ENCODE data around the gene COPS7B. TPM values are rescaled to one million over a fixed set of nuclear protein-coding genes. Genes with fewer than 3 reads are reported as not detected.

The COPS7B gene
- total RNA-seq, 1 experiment from 2014 or later, result 57.1 TPM

GRCh38 chr2:231854616-231855125 lies 68.4 kb downstream of the COPS7B start:
- Mint-ChIP-seq H3K9me3 (peaks cover 13% of the 10 kb centered on the region), H3K4me1 (no peaks in the 10 kb centered on the region), H3K27ac (no peak overlapping the region; the same call in 1 of the 2 replicates), H3K4me3 (no peak overlapping the region), H3K36me3 (no peaks in the 10 kb centered on the region), H3K27me3 (ENCODE audit: low read depth) (peaks cover 14% of the 10 kb centered on the region)
- DNase-seq (ENCODE audit: low spot score) (no peak), ATAC-seq (no peak)
- ChIA-PET POLR2A (no interaction called here), CTCF (interaction anchor here (0.6 to 2.6 kb wide), 2 partner anchors 46 to 443 kb away, joined by 4 to 9 read pairs; no protein-coding TSS in a partner anchor)
- no peak for TF ChIP-seq FOXJ3 (CRISPR knock-in tag; IDR thresholded peaks at IDR 0.05; ENCODE audit: borderline replicate concordance)
- TF ChIP-seq SMAD3 (CRISPR knock-in tag; IDR thresholded peaks at IDR 0.05; ENCODE audit: borderline replicate concordance), result no peak
- no peak for TF ChIP-seq GABPB1 (CRISPR knock-in tag; IDR thresholded peaks at IDR 0.05)
- TF ChIP-seq CREM (CRISPR knock-in tag; IDR thresholded peaks at IDR 0.05), result no peak
- no peak for TF ChIP-seq NR3C1 (CRISPR knock-in tag; conservative IDR thresholded peaks at IDR 0.05; ENCODE audit: low read depth)
- TF ChIP-seq AR (CRISPR knock-in tag; IDR thresholded peaks at IDR 0.05), result no peak

- H3K36me3 Mint-ChIP-seq, result no peaks in the 10 kb centered on the region
- ChIA-PET CTCF (no interaction called here), POLR2A (no interaction called here)
- H3K4me1 Mint-ChIP-seq, result no peaks in the 10 kb centered on the region
- DNase-seq (ENCODE audit: low spot score), result no peak
- no peak for ATAC-seq
- no peak overlapping the region for H3K27ac Mint-ChIP-seq
- H3K27me3 Mint-ChIP-seq (ENCODE audit: low read depth), result no peaks in the 10 kb centered on the region
- H3K4me3 Mint-ChIP-seq, result no peak overlapping the region
- peaks cover 2% of the 10 kb centered on the region; the same call in 1 of the 2 replicates for H3K9me3 Mint-ChIP-seq
- TF ChIP-seq SOX15 (CRISPR knock-in tag; IDR thresholded peaks at IDR 0.05) (no peak), JAZF1 (CRISPR knock-in tag; IDR thresholded peaks at IDR 0.05) (no peak), ATF2 (CRISPR knock-in tag; IDR thresholded peaks at IDR 0.05; ENCODE audit: borderline replicate concordance, low read depth) (no peak), ZNF121 (CRISPR knock-in tag; IDR thresholded peaks at IDR 0.05) (no peak), ZNF512 (CRISPR knock-in tag; IDR thresholded peaks at IDR 0.05; ENCODE audit: borderline replicate concordance) (no peak), ZNF263 (CRISPR knock-in tag; IDR thresholded peaks at IDR 0.05; ENCODE audit: low read depth) (no peak), RELA (CRISPR knock-in tag; IDR thresholded peaks at IDR 0.05; ENCODE audit: borderline replicate concordance) (no peak), NR2C2 (CRISPR knock-in tag; IDR thresholded peaks at IDR 0.05) (no peak), ZNF232 (CRISPR knock-in tag; IDR thresholded peaks at IDR 0.05) (no peak), ETV6 (CRISPR knock-in tag; IDR thresholded peaks at IDR 0.05) (no peak), ZSCAN18 (CRISPR knock-in tag; IDR thresholded peaks at IDR 0.05) (no peak), SMAD4 (CRISPR knock-in tag; IDR thresholded peaks at IDR 0.05) (no peak), MYBL2 (CRISPR knock-in tag; IDR thresholded peaks at IDR 0.05) (no peak), HMGA2 (CRISPR knock-in tag; IDR thresholded peaks at IDR 0.05) (no peak)
Observed at GRCh38 chr2:231856959-231857358, 70.7 kb downstream of the COPS7B start.

Other genes starting within 250 kb of the COPS7B start
- gene TEX44, start 193.6 kb upstream of the COPS7B start, total RNA-seq (2021), result not detected in 3 replicates
- 2,164 to 2,284 TPM (median 2,200 TPM) in 3 replicates for gene PTMA, start 77.9 kb upstream of the COPS7B start, total RNA-seq (2021)
- gene PDE6D, start 5.2 kb upstream of the COPS7B start, total RNA-seq (2021), result 30.2 to 32.8 TPM (median 31.4 TPM) in 3 replicates
- gene NPPC, start 140.0 kb downstream of the COPS7B start, total RNA-seq (2021), result 0.98 to 2.5 TPM (median 2.2 TPM) in 3 replicates
- gene DIS3L2, start 175.3 kb downstream of the COPS7B start, total RNA-seq (2021), result 26.7 to 32.5 TPM (median 28.5 TPM) in 3 replicates

Data from WTC11 (cell line).